Vagina (tissue), 2 donors: ENCODE data around the gene TFDP2. TPM values are rescaled to one million over a fixed set of nuclear protein-coding genes. Genes with fewer than 3 reads are reported as not detected.
A peak's percentile ranks its signal among the peaks of the same experiment; 100 is the strongest.

ENCODE experiments used
- DNase-seq, 2 donors: peaks; one replicate each; pipeline ENCODE4 v3.0.0-alpha.2; 2017; ENCODE audit errors: extremely low spot score in 2 of 2
- H3K27ac ChIP-seq: fragments of 200-600 bp; sonication (generic); one replicate; pipeline ENCODE4 v1.5.1; 2019
- H3K27me3 ChIP-seq: fragments of 200-600 bp; sonication (generic); one replicate; pipeline ENCODE4 v1.5.1; 2019
- H3K36me3 ChIP-seq, 2 donors: fragments of 200-600 bp; sonication (generic); one replicate each; pipeline ENCODE4 v1.5.1; 2017 to 2019
- H3K4me1 ChIP-seq: fragments of 200-600 bp; sonication (generic); one replicate; pipeline ENCODE4 v1.5.1; 2019
- H3K4me3 ChIP-seq, 2 donors: fragments of 200-600 bp; sonication (generic); 1 replicate in 1 of 2; 2 replicates in 1 of 2; pipeline ENCODE4 v1.5.1; 2016 to 2019
- H3K9me3 ChIP-seq: fragments of 200-600 bp; sonication (generic); one replicate; pipeline ENCODE4 v1.5.1; 2019
- POLR2A ChIP-seq, 2 donors: fragments of 450-650 bp; IDR thresholded peaks; one replicate each; pipeline ENCODE4 v1.6.1; 2017; ENCODE audit warnings: antibody characterized with exemption in 2 of 2, mild to moderate bottlenecking in 2 of 2, moderate library complexity in 2 of 2
- POLR2AphosphoS5 ChIP-seq, 2 donors: sonication (generic); formaldehyde crosslinking; IDR thresholded peaks; one replicate each; pipeline ENCODE4 v1.9.0; 2017; ENCODE audit warnings: antibody characterized with exemption in 2 of 2, mild to moderate bottlenecking in 2 of 2, low read depth in 1 of 2; ENCODE audit not compliant: insufficient read depth in 1 of 2
- intact Hi-C: fragments of 100-400 bp; cut with DNase I; formaldehyde crosslinking; loops from one replicate; pipeline ENCODE4 v1.15.1; 2023
- total RNA-seq: library from RNA; depleted of rRNA; stranded (reverse); fragments of >200 nt; gene quantifications from one replicate; pipeline ENCODE4 v1.2.3, GENCODE V29; 2016
- TF ChIP-seq, protein P1 (sequence below), 3 experiments: fragments of 450-650 bp in 2 of 3; fragments of 200-600 bp in 1 of 3; sonication (generic) in 1 of 3; IDR thresholded peaks; one replicate each; pipeline ENCODE4 v1.5.1; 2017 to 2019; ENCODE audit warnings: antibody characterized with exemption in 3 of 3, mild to moderate bottlenecking in 2 of 3, moderate library complexity in 2 of 3

Gene TFDP2
- total RNA-seq, 1 donor from 2014 or later, result 24.8 TPM

DNA sequence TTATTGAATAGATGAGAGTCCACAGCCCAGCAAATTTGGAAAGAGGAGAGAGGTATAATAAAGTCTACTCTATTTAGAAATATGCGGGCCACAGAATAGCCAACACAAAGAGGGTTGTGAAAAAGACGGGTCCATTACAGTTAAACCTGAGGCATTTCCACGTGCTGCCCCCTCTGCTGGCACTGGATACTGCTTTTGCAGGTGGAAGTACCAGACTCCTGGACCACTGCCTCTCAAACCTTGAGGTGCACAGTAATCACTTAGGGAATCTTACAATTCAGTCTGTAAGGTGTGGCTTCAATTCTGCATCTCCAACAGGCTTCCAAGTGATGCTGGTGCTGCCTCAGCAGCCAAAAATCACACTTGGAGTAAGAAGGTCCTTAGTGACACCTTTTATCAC is 3.0 kb upstream of the TFDP2 start:
- DNase-seq, result no peak
- TF ChIP-seq POLR2A (IDR thresholded peaks at IDR 0.05), result no peak
- no peak for TF ChIP-seq POLR2AphosphoS5 (IDR thresholded peaks at IDR 0.05; ENCODE audit: insufficient read depth in 1 of 2, low read depth in 1 of 2)
- TF ChIP-seq, protein P1, sequence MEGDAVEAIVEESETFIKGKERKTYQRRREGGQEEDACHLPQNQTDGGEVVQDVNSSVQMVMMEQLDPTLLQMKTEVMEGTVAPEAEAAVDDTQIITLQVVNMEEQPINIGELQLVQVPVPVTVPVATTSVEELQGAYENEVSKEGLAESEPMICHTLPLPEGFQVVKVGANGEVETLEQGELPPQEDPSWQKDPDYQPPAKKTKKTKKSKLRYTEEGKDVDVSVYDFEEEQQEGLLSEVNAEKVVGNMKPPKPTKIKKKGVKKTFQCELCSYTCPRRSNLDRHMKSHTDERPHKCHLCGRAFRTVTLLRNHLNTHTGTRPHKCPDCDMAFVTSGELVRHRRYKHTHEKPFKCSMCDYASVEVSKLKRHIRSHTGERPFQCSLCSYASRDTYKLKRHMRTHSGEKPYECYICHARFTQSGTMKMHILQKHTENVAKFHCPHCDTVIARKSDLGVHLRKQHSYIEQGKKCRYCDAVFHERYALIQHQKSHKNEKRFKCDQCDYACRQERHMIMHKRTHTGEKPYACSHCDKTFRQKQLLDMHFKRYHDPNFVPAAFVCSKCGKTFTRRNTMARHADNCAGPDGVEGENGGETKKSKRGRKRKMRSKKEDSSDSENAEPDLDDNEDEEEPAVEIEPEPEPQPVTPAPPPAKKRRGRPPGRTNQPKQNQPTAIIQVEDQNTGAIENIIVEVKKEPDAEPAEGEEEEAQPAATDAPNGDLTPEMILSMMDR (IDR thresholded peaks at IDR 0.05), result no peak
- Histone ChIP-seq H3K9me3 (no peaks in the 10 kb centered on the region), H3K4me3 (no peak overlapping the region), H3K4me1 (peaks cover 13% of the 10 kb centered on the region), H3K36me3 (no peaks in the 10 kb centered on the region), H3K27me3 (no peaks in the 10 kb centered on the region), H3K27ac (no peak overlapping the region)
- intact Hi-C loops, result no loop called here

DNA sequence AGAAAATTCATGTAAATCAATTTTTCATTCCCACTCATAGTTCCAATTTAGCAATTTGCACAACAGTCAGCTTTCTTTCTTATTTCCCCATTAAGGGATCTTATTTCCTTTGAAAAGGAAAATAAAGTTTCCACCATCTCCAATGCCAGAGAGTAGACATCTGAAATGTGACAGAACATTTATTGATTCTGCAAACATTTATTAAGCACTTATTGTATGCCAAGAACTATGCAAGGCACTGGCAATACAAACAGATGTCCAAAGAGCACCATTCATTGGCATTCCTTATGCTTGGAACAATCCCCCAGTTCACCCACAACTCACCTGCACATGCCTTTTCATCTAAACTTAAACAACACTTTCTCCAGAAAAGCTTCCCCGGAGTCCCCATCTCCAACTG is 2.5 kb upstream of the TFDP2 start:
- Histone ChIP-seq H3K27me3 (no peaks in the 10 kb centered on the region), H3K27ac (no peak overlapping the region), H3K36me3 (no peaks in the 10 kb centered on the region), H3K9me3 (no peaks in the 10 kb centered on the region), H3K4me1 (peaks cover 19% of the 10 kb centered on the region), H3K4me3 (no peak overlapping the region)
- no peak for DNase-seq
- intact Hi-C loops, result no loop called here
- TF ChIP-seq POLR2A (IDR thresholded peaks at IDR 0.05), result no peak
- TF ChIP-seq, protein P1 (IDR thresholded peaks at IDR 0.05), result no peak
- no peak for TF ChIP-seq POLR2AphosphoS5 (IDR thresholded peaks at IDR 0.05; ENCODE audit: insufficient read depth in 1 of 2, low read depth in 1 of 2)

DNA sequence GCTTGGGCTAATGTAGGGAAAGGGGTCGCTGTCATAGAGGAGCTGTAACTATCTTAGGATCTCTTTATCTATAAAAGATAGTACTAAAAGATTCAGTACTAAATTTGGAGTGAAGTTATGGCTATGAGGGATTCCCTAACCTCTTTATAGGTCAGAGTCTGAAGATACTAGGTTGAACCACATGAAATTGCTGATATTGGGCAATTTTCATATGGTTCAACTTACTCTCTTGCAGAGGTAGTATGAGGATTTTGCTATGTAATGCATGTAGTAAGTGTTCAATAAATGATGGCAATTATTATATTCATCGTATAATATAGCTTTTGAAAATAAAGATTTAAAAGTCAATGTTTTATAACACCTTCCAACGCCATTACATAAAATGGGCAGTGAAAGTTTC is 1.9 kb upstream of the TFDP2 start:
- H3K9me3 ChIP-seq, result no peaks in the 10 kb centered on the region
- H3K27ac ChIP-seq, result peak overlapping the region; percentile 36
- DNase-seq, result no peak
- intact Hi-C loops, result no loop called here
- no peaks in the 10 kb centered on the region for H3K36me3 ChIP-seq
- H3K4me1 ChIP-seq, result peaks cover 20% of the 10 kb centered on the region
- TF ChIP-seq POLR2AphosphoS5 (IDR thresholded peaks at IDR 0.05; ENCODE audit: insufficient read depth in 1 of 2, low read depth in 1 of 2) (no peak), POLR2A (IDR thresholded peaks at IDR 0.05) (no peak)
- TF ChIP-seq, protein P1 (IDR thresholded peaks at IDR 0.05), result no peak
- H3K4me3 ChIP-seq, result no peak overlapping the region
- H3K27me3 ChIP-seq, result no peaks in the 10 kb centered on the region

DNA sequence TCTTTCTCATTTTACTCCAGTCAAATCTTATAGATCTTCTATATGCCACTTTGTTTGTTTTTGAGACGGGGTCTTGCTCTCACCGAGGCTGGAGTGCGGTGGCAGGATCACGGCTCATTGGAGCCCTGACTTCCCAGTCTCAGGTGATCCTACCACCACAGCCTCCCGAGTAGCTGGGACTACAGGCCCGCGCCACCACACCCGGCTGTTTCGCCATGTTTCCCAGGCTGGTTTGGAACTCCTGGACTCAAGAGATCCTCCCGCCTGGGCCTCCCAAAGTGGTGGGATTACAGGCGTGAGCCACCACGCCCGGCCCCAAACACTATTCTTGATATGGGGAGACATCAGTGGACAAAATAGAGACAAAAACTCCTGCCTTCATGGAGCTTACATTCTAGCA is 927 bp upstream of the TFDP2 start:
- Histone ChIP-seq H3K27me3 (no peaks in the 10 kb centered on the region), H3K4me3 (no peak overlapping the region), H3K4me1 (peaks cover 24% of the 10 kb centered on the region), H3K27ac (no peak overlapping the region), H3K36me3 (no peaks in the 10 kb centered on the region), H3K9me3 (no peaks in the 10 kb centered on the region)
- DNase-seq, result no peak
- intact Hi-C loops, result no loop called here
- TF ChIP-seq POLR2A (IDR thresholded peaks at IDR 0.05) (no peak), POLR2AphosphoS5 (IDR thresholded peaks at IDR 0.05; ENCODE audit: insufficient read depth in 1 of 2, low read depth in 1 of 2) (no peak)
- TF ChIP-seq, protein P1 (IDR thresholded peaks at IDR 0.05), result no peak

DNA sequence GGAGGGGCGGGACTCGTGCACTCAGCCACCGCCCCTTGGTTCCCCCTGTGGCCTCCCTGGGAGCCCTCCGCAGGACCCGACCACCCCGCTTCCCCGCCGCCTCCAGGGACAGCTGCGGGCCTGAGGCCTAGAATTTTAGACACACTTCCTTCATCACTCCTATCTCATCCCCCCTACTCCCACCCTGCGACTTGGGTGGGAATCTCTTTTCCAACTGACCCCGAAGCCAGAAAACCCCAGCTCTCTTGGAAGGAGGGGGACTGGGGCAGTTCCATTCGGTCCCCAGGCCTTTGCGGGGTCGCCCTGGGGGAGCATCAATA is 289 bp upstream of the TFDP2 start:
- H3K9me3 ChIP-seq, result no peaks in the 10 kb centered on the region
- no peak for DNase-seq
- H3K27me3 ChIP-seq, result no peaks in the 10 kb centered on the region
- TF ChIP-seq POLR2A (IDR thresholded peaks at IDR 0.05) (no peak), POLR2AphosphoS5 (IDR thresholded peaks at IDR 0.05; ENCODE audit: insufficient read depth in 1 of 2, low read depth in 1 of 2) (no peak)
- peak overlapping the region; percentile 93 for H3K27ac ChIP-seq
- H3K4me1 ChIP-seq, result peaks cover 30% of the 10 kb centered on the region
- intact Hi-C loops, result no loop called here
- H3K36me3 ChIP-seq, result no peaks in the 10 kb centered on the region
- peak overlapping the region; percentile 73 to 92 for H3K4me3 ChIP-seq
